OCI-LY3 (cell line): ENCODE data around the gene ASIC1.

Experiments
- EZH2phosphoT487 ChIP-seq: fragments of 200-600 bp; shearing (Covaris generic); IDR thresholded peaks from 2 replicates; pipeline ENCODE4 v1.6.1; 2018; ENCODE audit warnings: antibody characterized with exemption, mixed run types, low read depth
- TF ChIP-seq, protein P1 (sequence below): fragments of 200-600, 300-600 bp; sonication (generic); IDR thresholded peaks from 2 replicates; pipeline ENCODE4 v1.5.1; 2014; ENCODE audit warnings: antibody characterized with exemption, low read length, low read depth

DNA sequence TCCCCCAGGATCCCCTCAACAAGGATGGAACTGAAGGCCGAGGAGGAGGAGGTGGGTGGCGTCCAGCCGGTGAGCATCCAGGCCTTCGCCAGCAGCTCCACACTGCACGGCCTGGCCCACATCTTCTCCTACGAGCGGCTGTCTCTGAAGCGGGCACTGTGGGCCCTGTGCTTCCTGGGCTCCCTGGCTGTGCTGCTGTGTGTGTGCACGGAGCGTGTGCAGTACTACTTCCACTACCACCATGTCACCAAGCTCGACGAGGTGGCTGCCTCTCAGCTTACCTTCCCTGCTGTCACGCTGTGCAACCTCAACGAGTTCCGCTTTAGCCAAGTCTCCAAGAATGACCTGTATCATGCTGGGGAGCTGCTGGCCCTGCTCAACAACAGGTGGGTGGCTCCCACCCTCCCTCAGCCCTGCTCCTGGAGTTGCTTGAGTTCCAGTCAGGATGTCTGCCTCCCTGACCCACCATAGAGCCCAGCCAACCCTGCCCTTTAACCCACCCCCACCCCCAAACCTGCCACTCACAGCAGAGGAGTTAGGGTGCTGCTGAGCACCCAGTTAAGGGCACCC is 1.4 kb downstream of the ASIC1 start:
- TF ChIP-seq, protein P1, sequence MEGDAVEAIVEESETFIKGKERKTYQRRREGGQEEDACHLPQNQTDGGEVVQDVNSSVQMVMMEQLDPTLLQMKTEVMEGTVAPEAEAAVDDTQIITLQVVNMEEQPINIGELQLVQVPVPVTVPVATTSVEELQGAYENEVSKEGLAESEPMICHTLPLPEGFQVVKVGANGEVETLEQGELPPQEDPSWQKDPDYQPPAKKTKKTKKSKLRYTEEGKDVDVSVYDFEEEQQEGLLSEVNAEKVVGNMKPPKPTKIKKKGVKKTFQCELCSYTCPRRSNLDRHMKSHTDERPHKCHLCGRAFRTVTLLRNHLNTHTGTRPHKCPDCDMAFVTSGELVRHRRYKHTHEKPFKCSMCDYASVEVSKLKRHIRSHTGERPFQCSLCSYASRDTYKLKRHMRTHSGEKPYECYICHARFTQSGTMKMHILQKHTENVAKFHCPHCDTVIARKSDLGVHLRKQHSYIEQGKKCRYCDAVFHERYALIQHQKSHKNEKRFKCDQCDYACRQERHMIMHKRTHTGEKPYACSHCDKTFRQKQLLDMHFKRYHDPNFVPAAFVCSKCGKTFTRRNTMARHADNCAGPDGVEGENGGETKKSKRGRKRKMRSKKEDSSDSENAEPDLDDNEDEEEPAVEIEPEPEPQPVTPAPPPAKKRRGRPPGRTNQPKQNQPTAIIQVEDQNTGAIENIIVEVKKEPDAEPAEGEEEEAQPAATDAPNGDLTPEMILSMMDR = no peak
- TF ChIP-seq EZH2phosphoT487 = no peak
